Right lobe of liver (tissue), 6 donors: ENCODE results near the gene NPY. TPM values are rescaled to one million over a fixed set of nuclear protein-coding genes. Genes with fewer than 3 reads are reported as not detected.

Source experiments
- ATAC-seq, 4 donors: fragments of 200-7000 bp; cut with Tn5 transposase; one replicate each; pipeline ENCODE4 v1.9.1; 2020; ENCODE audit warnings: mild to moderate bottlenecking in 4 of 4, moderate library complexity in 4 of 4
- DNase-seq, 3 donors: peaks; one replicate each; pipeline ENCODE4 v3.0.0-alpha.2; 2020
- H3K27ac ChIP-seq, 3 donors: fragments of 200-600 bp; one replicate each; pipeline ENCODE4 v1.8.0; 2022
- H3K27me3 ChIP-seq, 2 donors: fragments of 200-600 bp; one replicate each; pipeline ENCODE4 v1.8.0; 2022
- H3K36me3 ChIP-seq, 4 donors: fragments of 200-600 bp; sonication (generic) in 1 of 4; one replicate each; pipeline versions ENCODE4 v1.5.1 to v1.8.0; 2017 to 2022; ENCODE audit warnings: control low read depth in 1 of 4
- H3K4me1 ChIP-seq, 4 donors: fragments of 200-600 bp; sonication (generic) in 1 of 4; one replicate each; pipeline versions ENCODE4 v1.5.1 to v1.8.0; 2017 to 2022; ENCODE audit warnings: control low read depth in 1 of 4
- H3K4me3 ChIP-seq, 3 donors: fragments of 200-600 bp; one replicate each; pipeline ENCODE4 v1.8.0; 2022
- H3K9me3 ChIP-seq, 4 donors: fragments of 200-600 bp; sonication (generic) in 1 of 4; one replicate each; pipeline versions ENCODE4 v1.5.1 to v1.8.0; 2017 to 2022; ENCODE audit warnings: control low read depth in 1 of 4
- POLR2A ChIP-seq: fragments of 450-650 bp; IDR thresholded peaks from one replicate; pipeline ENCODE4 v1.6.1; 2017; ENCODE audit warnings: antibody characterized with exemption, mild to moderate bottlenecking
- WGBS: methylation state at CpG from one replicate; pipeline ENCODE4 v1.1.6; 2018; ENCODE audit warnings: low coverage, low lambda C conversion rate; ENCODE audit not compliant: insufficient coverage; ENCODE audit errors: missing lambda C conversion rate; 5-methylcytosine and 5-hydroxymethylcytosine counted together
- intact Hi-C, 2 donors: fragments of 100-400 bp; cut with DNase I; formaldehyde crosslinking; loops; one replicate each; pipeline versions ENCODE4 v1.11.2 to v1.14.1; 2022
- total RNA-seq, 6 experiments: library from RNA; depleted of rRNA in 2 of 6; stranded (reverse); fragments of >200 nt in 2 of 6; fragmentation: NEBNext Ultra II Directional in 3 of 6; extraction: Animal tissue kit (Norgen Biotek cat#: 25700) in 3 of 6; gene quantifications; one replicate each; pipeline versions ENCODE4 v1.1.0 to v1.2.4, GENCODE V29; 2016 to 2023
- TF ChIP-seq, protein P1 (sequence below), 4 donors: fragments of 200-600 bp in 3 of 4; fragments of 450-650 bp in 1 of 4; IDR thresholded peaks; one replicate each; pipeline versions ENCODE4 v1.5.1 to v1.8.0; 2016 to 2022; ENCODE audit warnings: antibody characterized with exemption in 4 of 4, mild to moderate bottlenecking in 2 of 4
- donor health status: DM: no; HTN: yes; CAD: no.
- donor health status: DM: no; HTN: no; CAD: no.
- donor health status: DM: no; HTN: no; CAD: no.
- donor health status: DM: no; HTN: yes; CAD: no.
- donor health status: DM: no; HTN: yes; CAD: no.

The NPY gene
- total RNA-seq, 6 experiments from 2014 or later, result not detected

DNA sequence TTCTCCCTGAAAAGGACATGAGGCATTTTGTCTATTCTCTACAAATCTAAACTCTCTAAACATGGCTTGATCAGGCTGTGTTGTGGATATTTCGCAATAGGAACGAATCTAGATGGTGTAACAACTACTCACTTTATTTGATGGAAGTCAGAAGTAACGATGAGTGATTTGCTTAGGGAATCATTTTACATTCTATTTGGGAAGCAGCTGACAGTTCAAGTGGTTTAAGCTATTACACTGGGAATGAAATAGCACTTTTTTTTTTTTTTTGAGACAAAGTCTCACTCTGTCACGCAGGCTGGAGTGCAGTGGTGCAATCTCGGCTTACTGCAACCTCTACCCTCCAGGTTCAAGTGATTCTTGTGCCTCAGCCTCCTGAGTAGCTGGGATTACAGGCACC, 44.1 kb downstream of the NPY start:
- Histone ChIP-seq H3K4me1 (no peaks in the 10 kb centered on the region), H3K4me3 (no peak overlapping the region), H3K36me3 (no peaks in the 10 kb centered on the region), H3K27me3 (no peaks in the 10 kb centered on the region), H3K9me3 (no peaks in the 10 kb centered on the region), H3K27ac (no peak overlapping the region)
- ATAC-seq, result peak in 1 of 4 donors; percentile 18
- no peak for DNase-seq
- intact Hi-C loops, result no loop called here
- TF ChIP-seq, protein P1, sequence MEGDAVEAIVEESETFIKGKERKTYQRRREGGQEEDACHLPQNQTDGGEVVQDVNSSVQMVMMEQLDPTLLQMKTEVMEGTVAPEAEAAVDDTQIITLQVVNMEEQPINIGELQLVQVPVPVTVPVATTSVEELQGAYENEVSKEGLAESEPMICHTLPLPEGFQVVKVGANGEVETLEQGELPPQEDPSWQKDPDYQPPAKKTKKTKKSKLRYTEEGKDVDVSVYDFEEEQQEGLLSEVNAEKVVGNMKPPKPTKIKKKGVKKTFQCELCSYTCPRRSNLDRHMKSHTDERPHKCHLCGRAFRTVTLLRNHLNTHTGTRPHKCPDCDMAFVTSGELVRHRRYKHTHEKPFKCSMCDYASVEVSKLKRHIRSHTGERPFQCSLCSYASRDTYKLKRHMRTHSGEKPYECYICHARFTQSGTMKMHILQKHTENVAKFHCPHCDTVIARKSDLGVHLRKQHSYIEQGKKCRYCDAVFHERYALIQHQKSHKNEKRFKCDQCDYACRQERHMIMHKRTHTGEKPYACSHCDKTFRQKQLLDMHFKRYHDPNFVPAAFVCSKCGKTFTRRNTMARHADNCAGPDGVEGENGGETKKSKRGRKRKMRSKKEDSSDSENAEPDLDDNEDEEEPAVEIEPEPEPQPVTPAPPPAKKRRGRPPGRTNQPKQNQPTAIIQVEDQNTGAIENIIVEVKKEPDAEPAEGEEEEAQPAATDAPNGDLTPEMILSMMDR (IDR thresholded peaks at IDR 0.05), result no peak
- no peak for TF ChIP-seq POLR2A
- WGBS, result 20% methylated on average over 3 of the region's 5 CpGs

DNA sequence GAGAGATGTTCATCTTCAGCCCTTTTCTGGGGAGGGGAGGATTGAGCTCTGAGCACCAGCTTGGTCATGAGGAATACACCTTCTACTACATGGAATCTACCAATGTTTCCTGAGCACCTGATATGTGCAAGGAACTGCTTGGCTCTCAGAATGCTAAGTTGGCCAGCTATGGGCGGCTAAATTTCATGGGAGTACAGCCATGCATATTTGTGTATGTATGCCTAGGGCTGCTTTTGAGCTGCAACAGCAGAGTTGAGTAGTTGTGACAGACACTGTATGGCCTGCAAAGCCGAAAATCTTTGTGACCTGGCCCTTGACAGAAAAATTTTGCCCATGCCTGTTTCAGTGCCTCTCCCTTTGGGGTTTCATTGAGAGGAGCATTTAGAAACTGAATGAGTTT, 44.9 kb downstream of the NPY start:
- TF ChIP-seq, protein P1 (IDR thresholded peaks at IDR 0.05), result no peak
- TF ChIP-seq POLR2A, result no peak
- no peaks in the 10 kb centered on the region for H3K9me3 ChIP-seq
- intact Hi-C loops, result no loop called here
- no peak overlapping the region for H3K4me3 ChIP-seq
- DNase-seq (no peak), ATAC-seq (no peak)
- H3K4me1 ChIP-seq, result no peaks in the 10 kb centered on the region
- no peak overlapping the region for H3K27ac ChIP-seq
- H3K36me3 ChIP-seq, result no peaks in the 10 kb centered on the region
- WGBS, result 100% methylated on average over 1 of the region's 2 CpGs
- no peaks in the 10 kb centered on the region for H3K27me3 ChIP-seq

DNA sequence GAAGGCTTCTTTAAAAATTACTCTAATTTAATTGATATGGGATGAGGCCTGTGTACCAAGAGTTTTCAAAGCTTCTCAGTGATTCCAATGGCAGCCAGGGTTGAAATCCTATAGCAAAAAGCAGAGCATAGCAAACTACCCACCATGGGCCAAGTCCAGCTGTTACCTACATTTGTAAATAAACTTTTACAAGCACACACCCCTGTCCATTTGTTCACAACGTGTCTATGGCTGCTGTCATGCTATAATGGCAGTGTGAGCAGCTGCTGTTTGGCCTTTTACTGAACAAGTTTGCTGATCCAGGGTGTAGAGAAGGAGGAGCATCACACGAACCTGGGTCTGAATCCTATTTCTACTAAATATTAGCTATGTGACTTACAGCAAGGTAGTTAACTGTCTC, 50.0 kb downstream of the NPY start:
- H3K36me3 ChIP-seq, result no peaks in the 10 kb centered on the region
- no peaks in the 10 kb centered on the region for H3K4me1 ChIP-seq
- H3K9me3 ChIP-seq, result no peaks in the 10 kb centered on the region
- DNase-seq, result no peak
- TF ChIP-seq, protein P1 (IDR thresholded peaks at IDR 0.05), result no peak
- no peak for TF ChIP-seq POLR2A
- H3K27ac ChIP-seq, result no peak overlapping the region
- 40% methylated on average over 1 of the region's 2 CpGs for WGBS
- intact Hi-C loops, result no loop called here
- H3K4me3 ChIP-seq, result no peak overlapping the region
- ATAC-seq, result no peak
- H3K27me3 ChIP-seq, result no peaks in the 10 kb centered on the region

- Histone ChIP-seq H3K36me3 (no peaks in the 10 kb centered on the region), H3K27me3 (no peaks in the 10 kb centered on the region), H3K4me1 (no peaks in the 10 kb centered on the region), H3K4me3 (no peak overlapping the region), H3K27ac (no peak overlapping the region), H3K9me3 (no peaks in the 10 kb centered on the region)
- TF ChIP-seq POLR2A, result no peak
- 68% methylated on average over 3 of the region's 3 CpGs for WGBS
- intact Hi-C loops, result no loop called here
- ATAC-seq (no peak), DNase-seq (no peak)
Measured at GRCh38 chr7:24334627-24335026, 50.6 kb downstream of the NPY start.

DNA sequence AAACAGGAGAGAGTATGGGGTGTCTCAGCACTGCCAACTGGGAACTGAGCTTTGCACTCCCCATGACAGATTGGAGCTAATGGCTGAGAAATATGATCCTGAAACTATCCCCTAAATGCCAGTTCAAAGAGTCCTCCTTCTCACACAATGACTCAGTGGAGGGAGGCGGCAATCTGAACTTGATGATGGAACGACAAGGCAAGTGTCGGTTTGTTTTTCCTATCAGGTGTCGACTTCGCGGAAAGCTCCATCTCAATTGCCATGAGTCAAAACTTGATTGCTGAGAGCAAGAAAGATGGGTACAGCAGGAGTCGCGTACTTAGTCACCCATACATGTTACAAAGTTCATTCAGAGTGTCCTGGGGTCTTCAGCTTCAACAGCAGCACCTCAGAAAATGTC, 52.5 kb downstream of the NPY start:
- Histone ChIP-seq H3K4me1 (no peaks in the 10 kb centered on the region), H3K4me3 (no peak overlapping the region), H3K36me3 (no peaks in the 10 kb centered on the region), H3K27me3 (no peaks in the 10 kb centered on the region), H3K9me3 (no peaks in the 10 kb centered on the region), H3K27ac (no peak overlapping the region)
- WGBS, result 35% methylated on average over 8 of the region's 8 CpGs
- intact Hi-C loops, result no loop called here
- DNase-seq, result no peak
- TF ChIP-seq, protein P1 (IDR thresholded peaks at IDR 0.05), result no peak
- no peak for TF ChIP-seq POLR2A
- no peak for ATAC-seq
